ENCODE results near the gene MSANTD1. TPM values are rescaled to one million over a fixed set of nuclear protein-coding genes. Genes with fewer than 3 reads are reported as not detected.
A peak's percentile ranks its signal among the peaks of the same experiment; 100 is the strongest.

MSANTD1 gene
- polyA plus RNA-seq, 1 experiment, result 0.04 TPM

DNA sequence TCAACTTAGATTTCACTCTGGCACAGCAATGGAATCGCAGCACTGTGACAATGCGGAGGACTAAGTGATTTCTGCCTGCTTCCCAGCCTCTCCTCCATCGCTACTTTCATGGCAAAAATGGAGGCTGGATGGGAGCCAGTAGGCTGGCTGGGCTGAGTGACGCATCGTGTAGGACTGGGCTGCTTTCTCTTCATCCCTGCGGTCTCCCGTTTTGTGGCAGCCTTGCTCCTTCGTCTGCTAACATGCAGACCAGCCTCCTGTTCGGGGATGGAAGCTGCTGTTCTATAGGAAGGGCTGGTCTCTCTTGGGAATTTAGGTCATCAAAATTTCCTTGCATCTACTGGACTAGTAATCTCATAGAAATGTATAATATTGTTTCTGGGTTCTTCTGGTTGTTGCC is 28.0 kb downstream of the MSANTD1 start:
- DNase-seq (ENCODE audit: low read depth, low spot score), result peak; percentile 32
- CTCF ChIA-PET, result interaction anchor here (0.7 kb wide), 1 partner anchor 35 kb away, joined by 3 read pairs; no protein-coding TSS in a partner anchor
- peaks cover 3% of the 10 kb centered on the region for H3K9me3 ChIP-seq (ENCODE audit: control insufficient read depth, insufficient read depth, low read length)
- no peak overlapping the region for H3K4me3 ChIP-seq (ENCODE audit: low read depth, low read length)
- TF ChIP-seq, protein P1, sequence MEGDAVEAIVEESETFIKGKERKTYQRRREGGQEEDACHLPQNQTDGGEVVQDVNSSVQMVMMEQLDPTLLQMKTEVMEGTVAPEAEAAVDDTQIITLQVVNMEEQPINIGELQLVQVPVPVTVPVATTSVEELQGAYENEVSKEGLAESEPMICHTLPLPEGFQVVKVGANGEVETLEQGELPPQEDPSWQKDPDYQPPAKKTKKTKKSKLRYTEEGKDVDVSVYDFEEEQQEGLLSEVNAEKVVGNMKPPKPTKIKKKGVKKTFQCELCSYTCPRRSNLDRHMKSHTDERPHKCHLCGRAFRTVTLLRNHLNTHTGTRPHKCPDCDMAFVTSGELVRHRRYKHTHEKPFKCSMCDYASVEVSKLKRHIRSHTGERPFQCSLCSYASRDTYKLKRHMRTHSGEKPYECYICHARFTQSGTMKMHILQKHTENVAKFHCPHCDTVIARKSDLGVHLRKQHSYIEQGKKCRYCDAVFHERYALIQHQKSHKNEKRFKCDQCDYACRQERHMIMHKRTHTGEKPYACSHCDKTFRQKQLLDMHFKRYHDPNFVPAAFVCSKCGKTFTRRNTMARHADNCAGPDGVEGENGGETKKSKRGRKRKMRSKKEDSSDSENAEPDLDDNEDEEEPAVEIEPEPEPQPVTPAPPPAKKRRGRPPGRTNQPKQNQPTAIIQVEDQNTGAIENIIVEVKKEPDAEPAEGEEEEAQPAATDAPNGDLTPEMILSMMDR (IDR thresholded peaks at IDR 0.05; ENCODE audit: low read depth, low read length), result no peak
- no peak overlapping the region for H3K27ac ChIP-seq (ENCODE audit: low read depth, low read length)
- POLR2A ChIA-PET, result interaction anchor here (1.2 kb wide), 1 partner anchor 15 kb away, joined by 3 read pairs; no protein-coding TSS in a partner anchor
- H3K27me3 ChIP-seq (ENCODE audit: control insufficient read depth, insufficient read depth, low read length), result peaks cover 17% of the 10 kb centered on the region

DNA sequence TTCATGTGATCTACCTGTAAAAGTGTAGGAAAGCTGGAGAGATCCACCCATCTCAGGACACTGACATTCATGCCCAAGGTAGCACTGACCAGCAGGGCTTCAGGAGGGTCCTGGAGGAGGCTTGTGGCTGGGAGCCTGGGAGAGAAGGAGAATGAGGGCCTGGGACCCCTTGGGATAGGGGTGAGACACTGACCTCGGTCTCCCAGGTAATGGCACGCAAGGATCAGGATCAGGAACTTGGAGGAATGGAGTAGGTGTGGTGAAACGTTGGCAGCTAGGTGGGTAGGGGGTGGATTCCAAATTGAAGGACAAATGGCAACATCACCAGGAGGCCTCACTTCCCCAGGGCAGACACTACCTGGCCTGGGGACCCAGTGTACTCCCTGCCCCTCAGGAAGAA is 31.5 kb downstream of the MSANTD1 start:
- POLR2A ChIA-PET, result no interaction called here
- CTCF ChIA-PET, result no interaction called here
- Histone ChIP-seq H3K27ac (ENCODE audit: low read depth, low read length) (no peak overlapping the region), H3K4me3 (ENCODE audit: low read depth, low read length) (no peak overlapping the region), H3K27me3 (ENCODE audit: control insufficient read depth, insufficient read depth, low read length) (peaks cover 17% of the 10 kb centered on the region), H3K9me3 (ENCODE audit: control insufficient read depth, insufficient read depth, low read length) (peaks cover 4% of the 10 kb centered on the region)
- TF ChIP-seq, protein P1 (IDR thresholded peaks at IDR 0.05; ENCODE audit: low read depth, low read length), result no peak
- no peak for DNase-seq (ENCODE audit: low read depth, low spot score)

DNA sequence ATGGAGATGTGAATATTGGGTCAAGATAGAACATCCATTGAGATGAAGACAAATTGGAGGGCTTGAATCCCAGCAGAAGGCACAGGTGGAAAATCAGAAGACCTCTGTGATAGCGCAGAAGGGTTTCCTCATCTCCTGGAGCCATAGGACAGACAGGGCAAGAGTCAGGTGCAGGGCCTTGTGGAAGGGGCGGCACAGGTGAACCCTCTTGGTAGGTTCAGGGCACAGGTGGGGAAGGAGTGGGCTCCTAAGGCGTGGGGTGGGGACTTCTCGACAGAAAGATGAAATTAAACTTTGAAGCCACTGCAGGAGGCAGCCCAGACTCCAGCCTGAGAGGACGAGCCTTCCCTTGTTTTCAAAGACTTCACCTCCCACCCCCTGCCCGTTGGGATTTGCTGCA is 34.5 kb downstream of the MSANTD1 start:
- H3K9me3 ChIP-seq (ENCODE audit: control insufficient read depth, insufficient read depth, low read length), result peaks cover 4% of the 10 kb centered on the region
- ChIA-PET CTCF (no interaction called here), POLR2A (interaction anchor here (1.4 kb wide), 1 partner anchor 10 kb away, joined by 3 read pairs; the partner anchor contains the start of gene RGS12)
- H3K27me3 ChIP-seq (ENCODE audit: control insufficient read depth, insufficient read depth, low read length), result peaks cover 32% of the 10 kb centered on the region
- no peak for DNase-seq (ENCODE audit: low read depth, low spot score)
- no peak overlapping the region for H3K4me3 ChIP-seq (ENCODE audit: low read depth, low read length)
- no peak overlapping the region for H3K27ac ChIP-seq (ENCODE audit: low read depth, low read length)
- TF ChIP-seq, protein P1 (IDR thresholded peaks at IDR 0.05; ENCODE audit: low read depth, low read length), result no peak

DNA sequence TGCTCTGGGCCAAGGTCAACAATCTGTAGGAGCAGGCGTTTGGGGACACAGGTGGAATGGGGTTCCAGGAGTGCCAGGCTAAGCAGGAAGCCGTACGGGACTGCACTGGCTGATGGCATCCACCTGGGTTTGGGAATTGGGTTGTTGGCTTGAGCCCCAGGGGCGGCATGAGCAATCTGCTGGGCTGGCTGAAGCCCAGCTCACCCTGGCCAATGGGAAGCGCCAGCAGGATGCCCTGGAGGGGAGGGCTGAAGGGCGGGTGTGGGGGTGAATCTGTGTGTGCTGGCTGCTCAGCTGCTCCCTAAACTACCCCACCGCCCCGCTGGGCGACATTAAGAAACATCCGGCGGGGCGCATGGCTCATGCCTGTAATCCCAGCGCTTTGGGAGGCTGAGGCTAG is 35.0 kb downstream of the MSANTD1 start:
- no peak overlapping the region for H3K4me3 ChIP-seq (ENCODE audit: low read depth, low read length)
- TF ChIP-seq, protein P1 (IDR thresholded peaks at IDR 0.05; ENCODE audit: low read depth, low read length), result no peak
- peaks cover 4% of the 10 kb centered on the region for H3K9me3 ChIP-seq (ENCODE audit: control insufficient read depth, insufficient read depth, low read length)
- ChIA-PET CTCF (interaction anchor here (0.7 kb wide), 1 partner anchor 44 kb away, joined by 3 read pairs; no protein-coding TSS in a partner anchor), POLR2A (interaction anchor here (1.4 kb wide), 1 partner anchor 9 kb away, joined by 3 read pairs; the partner anchor contains the start of gene RGS12)
- H3K27ac ChIP-seq (ENCODE audit: low read depth, low read length), result no peak overlapping the region
- peaks cover 32% of the 10 kb centered on the region for H3K27me3 ChIP-seq (ENCODE audit: control insufficient read depth, insufficient read depth, low read length)
- no peak for DNase-seq (ENCODE audit: low read depth, low spot score)

DNA sequence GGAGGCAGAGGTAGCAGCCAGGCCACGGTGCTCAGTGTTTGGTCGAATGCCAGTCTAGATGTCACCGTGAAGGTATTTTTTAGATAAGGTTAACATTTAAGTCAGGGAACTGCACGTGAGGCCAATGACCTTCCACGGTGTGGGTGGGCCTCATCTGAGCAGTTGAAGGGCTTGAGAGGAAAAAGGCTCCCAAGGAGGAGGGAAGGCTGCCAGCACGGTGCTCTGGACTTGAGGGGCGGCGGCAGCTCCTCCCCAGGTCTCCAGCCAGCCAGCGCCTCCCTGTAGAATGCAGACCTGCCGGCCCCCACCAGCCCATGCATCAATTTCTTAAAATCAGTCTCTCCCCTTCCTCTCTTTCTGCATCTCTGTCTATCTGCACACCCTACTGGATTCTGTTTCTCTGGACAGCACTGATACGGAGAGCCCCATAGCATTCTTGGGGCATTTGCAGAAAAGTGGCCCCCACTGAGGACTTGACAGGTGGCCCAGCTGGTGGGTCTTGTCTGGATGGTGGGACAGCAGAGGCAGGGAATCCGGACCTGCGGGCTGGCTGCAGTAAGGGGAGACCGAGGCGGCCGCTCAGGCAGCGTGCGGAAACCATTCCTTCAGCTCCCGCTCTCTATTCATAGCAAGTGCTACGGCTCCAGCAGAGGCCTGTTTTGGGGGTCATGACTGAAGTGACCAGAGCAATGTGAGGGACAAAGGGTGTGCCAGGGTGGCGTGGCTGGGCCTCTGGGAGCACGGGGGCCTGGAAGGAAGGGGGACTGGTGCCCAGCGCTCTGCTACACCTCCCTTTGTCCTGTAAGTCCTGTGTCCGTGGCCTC is 36.0 kb downstream of the MSANTD1 start:
- H3K9me3 ChIP-seq (ENCODE audit: control insufficient read depth, insufficient read depth, low read length), result peaks cover 4% of the 10 kb centered on the region
- ChIA-PET CTCF (no interaction called here), POLR2A (no interaction called here)
- TF ChIP-seq, protein P1 (IDR thresholded peaks at IDR 0.05; ENCODE audit: low read depth, low read length), result no peak
- peaks cover 32% of the 10 kb centered on the region for H3K27me3 ChIP-seq (ENCODE audit: control insufficient read depth, insufficient read depth, low read length)
- H3K4me3 ChIP-seq (ENCODE audit: low read depth, low read length), result no peak overlapping the region
- no peak for DNase-seq (ENCODE audit: low read depth, low spot score)
- no peak overlapping the region for H3K27ac ChIP-seq (ENCODE audit: low read depth, low read length)

Data from AG04450 (cell line).